ENCODE measurements around the gene AHRR.
"Not testable (repeated sequence)": the region's sequence is repeated elsewhere in the genome, so short reads cannot be mapped to it uniquely, and the experiment has no call there.

Gene AHRR

GRCh38 chr5:321230-321725, at the start of gene AHRR:
Gene AHRR, plus strand, starts transcription at chr5:321714. Its CDS starts 22,189 bp downstream, at chr5:343903.
- peak; percentile 38 for DNase-seq (ENCODE audit: low spot score)

GRCh38 chr5:271828-272167, 49.7 kb upstream of the AHRR start:
- DNase-seq (ENCODE audit: low spot score) = not testable (repeated sequence)

GRCh38 chr5:273091-273490, 48.4 kb upstream of the AHRR start:
- DNase-seq (ENCODE audit: low spot score) = not testable (repeated sequence)

- not testable (repeated sequence) for DNase-seq (ENCODE audit: low spot score)
Observed at GRCh38 chr5:273491-273890, 48.0 kb upstream of the AHRR start.

GRCh38 chr5:274346-274745, 47.2 kb upstream of the AHRR start:
- DNase-seq (ENCODE audit: low spot score) = not testable (repeated sequence)

- DNase-seq (ENCODE audit: low spot score) = no peak
Observed at GRCh38 chr5:278646-279045, 42.9 kb upstream of the AHRR start.

- not testable (repeated sequence) for DNase-seq (ENCODE audit: low spot score)
Observed at GRCh38 chr5:279051-279665, 42.4 kb upstream of the AHRR start.

GRCh38 chr5:285991-286557, 35.4 kb upstream of the AHRR start:
- no peak for DNase-seq (ENCODE audit: low spot score)

- DNase-seq (ENCODE audit: low spot score) = not testable (repeated sequence)
Observed at GRCh38 chr5:290200-290599, 31.3 kb upstream of the AHRR start.

GRCh38 chr5:291345-291744, 30.2 kb upstream of the AHRR start:
- not testable (repeated sequence) for DNase-seq (ENCODE audit: low spot score)

- not testable (repeated sequence) for DNase-seq (ENCODE audit: low spot score)
Observed at GRCh38 chr5:294788-295187, 26.7 kb upstream of the AHRR start.

- DNase-seq (ENCODE audit: low spot score) = not testable (repeated sequence)
Observed at GRCh38 chr5:296207-296606, 25.3 kb upstream of the AHRR start.

- DNase-seq (ENCODE audit: low spot score) = not testable (repeated sequence)
Observed at GRCh38 chr5:296954-297353, 24.6 kb upstream of the AHRR start.

- not testable (repeated sequence) for DNase-seq (ENCODE audit: low spot score)
Observed at GRCh38 chr5:297448-297847, 24.1 kb upstream of the AHRR start.

GRCh38 chr5:297991-298736, 23.4 kb upstream of the AHRR start:
- not testable (repeated sequence) for DNase-seq (ENCODE audit: low spot score)

GRCh38 chr5:298737-299125, 22.8 kb upstream of the AHRR start:
- DNase-seq (ENCODE audit: low spot score) = no peak

GRCh38 chr5:299921-300320, 21.6 kb upstream of the AHRR start:
- not testable (repeated sequence) for DNase-seq (ENCODE audit: low spot score)

GRCh38 chr5:300691-301435, 20.7 kb upstream of the AHRR start:
- DNase-seq (ENCODE audit: low spot score) = not testable (repeated sequence)

GRCh38 chr5:302416-302815, 19.1 kb upstream of the AHRR start:
- DNase-seq (ENCODE audit: low spot score) = not testable (repeated sequence)

- DNase-seq (ENCODE audit: low spot score) = no peak
Observed at GRCh38 chr5:302966-303365, 18.5 kb upstream of the AHRR start.

GRCh38 chr5:303741-304140, 17.8 kb upstream of the AHRR start:
- not testable (repeated sequence) for DNase-seq (ENCODE audit: low spot score)

- DNase-seq (ENCODE audit: low spot score) = no peak
Observed at GRCh38 chr5:305050-305449, 16.5 kb upstream of the AHRR start.

Data from COLO829 (cell line).